Measurements from ENCODE around the gene DEXI. TPM values are rescaled to one million over a fixed set of nuclear protein-coding genes. Genes with fewer than 3 reads are reported as not detected.

DEXI gene
- total RNA-seq, 1 donor from 2014 or later = 35.8 TPM

- H3K27me3 Mint-ChIP-seq (ENCODE audit: unreplicated experiment) = no peaks in the 10 kb centered on the region
- H3K27ac Mint-ChIP-seq (ENCODE audit: unreplicated experiment) = no peak overlapping the region
- H3K9me3 Mint-ChIP-seq (ENCODE audit: unreplicated experiment) = no peaks in the 10 kb centered on the region
- H3K4me1 Mint-ChIP-seq (ENCODE audit: unreplicated experiment) = peaks cover 31% of the 10 kb centered on the region
- H3K4me3 Mint-ChIP-seq (ENCODE audit: unreplicated experiment) = no peak overlapping the region
- DNase-seq (ENCODE audit: extremely low spot score, unreplicated experiment) = no peak
- peaks cover 3% of the 10 kb centered on the region for H3K36me3 Mint-ChIP-seq (ENCODE audit: unreplicated experiment)
- TF ChIP-seq, protein P1, sequence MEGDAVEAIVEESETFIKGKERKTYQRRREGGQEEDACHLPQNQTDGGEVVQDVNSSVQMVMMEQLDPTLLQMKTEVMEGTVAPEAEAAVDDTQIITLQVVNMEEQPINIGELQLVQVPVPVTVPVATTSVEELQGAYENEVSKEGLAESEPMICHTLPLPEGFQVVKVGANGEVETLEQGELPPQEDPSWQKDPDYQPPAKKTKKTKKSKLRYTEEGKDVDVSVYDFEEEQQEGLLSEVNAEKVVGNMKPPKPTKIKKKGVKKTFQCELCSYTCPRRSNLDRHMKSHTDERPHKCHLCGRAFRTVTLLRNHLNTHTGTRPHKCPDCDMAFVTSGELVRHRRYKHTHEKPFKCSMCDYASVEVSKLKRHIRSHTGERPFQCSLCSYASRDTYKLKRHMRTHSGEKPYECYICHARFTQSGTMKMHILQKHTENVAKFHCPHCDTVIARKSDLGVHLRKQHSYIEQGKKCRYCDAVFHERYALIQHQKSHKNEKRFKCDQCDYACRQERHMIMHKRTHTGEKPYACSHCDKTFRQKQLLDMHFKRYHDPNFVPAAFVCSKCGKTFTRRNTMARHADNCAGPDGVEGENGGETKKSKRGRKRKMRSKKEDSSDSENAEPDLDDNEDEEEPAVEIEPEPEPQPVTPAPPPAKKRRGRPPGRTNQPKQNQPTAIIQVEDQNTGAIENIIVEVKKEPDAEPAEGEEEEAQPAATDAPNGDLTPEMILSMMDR (IDR thresholded peaks at IDR 0.05) = no peak
Measured at GRCh38 chr16:10938321-10938720, 3.9 kb downstream of the DEXI start.

DNA sequence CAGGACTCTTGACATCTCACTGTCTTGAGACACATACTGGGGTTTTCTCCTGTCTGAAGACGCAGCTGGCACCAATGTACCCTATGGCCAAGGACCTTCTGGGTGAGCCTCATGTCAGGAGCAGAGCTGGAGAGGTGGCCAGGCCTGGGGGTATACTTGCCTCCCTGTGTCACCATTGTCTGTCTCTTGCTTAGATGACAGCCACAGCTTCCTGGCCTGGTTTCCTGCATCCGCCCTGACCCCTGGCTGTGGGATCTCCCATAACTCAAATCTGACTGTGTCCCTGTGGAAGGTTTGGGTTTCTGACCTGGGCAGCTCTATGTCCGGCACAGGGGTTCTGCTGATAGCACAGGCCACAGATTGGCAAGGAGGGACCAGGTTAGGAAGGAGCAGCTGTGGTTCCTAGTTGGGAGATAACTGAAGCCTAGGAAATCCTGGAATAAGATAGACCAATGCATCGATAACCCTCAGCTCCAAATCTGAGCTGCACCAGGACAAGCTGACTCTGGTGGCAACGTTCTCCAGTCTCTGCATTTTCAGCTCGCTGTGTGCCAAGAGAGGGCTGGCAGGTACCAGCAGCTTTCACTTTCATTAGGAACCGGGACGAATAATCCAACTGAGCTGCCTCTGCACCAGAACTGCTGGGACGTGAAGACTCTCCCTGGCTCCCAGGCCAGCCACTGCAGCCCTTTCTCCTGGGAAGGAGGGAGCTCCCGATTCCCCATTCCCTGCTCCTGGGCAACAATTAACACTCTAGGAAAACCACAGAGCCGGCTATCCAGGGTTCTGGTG, 5.0 kb downstream of the DEXI start:
- no peak for DNase-seq (ENCODE audit: extremely low spot score, unreplicated experiment)
- no peaks in the 10 kb centered on the region for H3K9me3 Mint-ChIP-seq (ENCODE audit: unreplicated experiment)
- no peak overlapping the region for H3K27ac Mint-ChIP-seq (ENCODE audit: unreplicated experiment)
- H3K36me3 Mint-ChIP-seq (ENCODE audit: unreplicated experiment) = peaks cover 3% of the 10 kb centered on the region
- TF ChIP-seq, protein P1 (IDR thresholded peaks at IDR 0.05) = no peak
- H3K27me3 Mint-ChIP-seq (ENCODE audit: unreplicated experiment) = no peaks in the 10 kb centered on the region
- peaks cover 27% of the 10 kb centered on the region for H3K4me1 Mint-ChIP-seq (ENCODE audit: unreplicated experiment)
- H3K4me3 Mint-ChIP-seq (ENCODE audit: unreplicated experiment) = no peak overlapping the region

DNA sequence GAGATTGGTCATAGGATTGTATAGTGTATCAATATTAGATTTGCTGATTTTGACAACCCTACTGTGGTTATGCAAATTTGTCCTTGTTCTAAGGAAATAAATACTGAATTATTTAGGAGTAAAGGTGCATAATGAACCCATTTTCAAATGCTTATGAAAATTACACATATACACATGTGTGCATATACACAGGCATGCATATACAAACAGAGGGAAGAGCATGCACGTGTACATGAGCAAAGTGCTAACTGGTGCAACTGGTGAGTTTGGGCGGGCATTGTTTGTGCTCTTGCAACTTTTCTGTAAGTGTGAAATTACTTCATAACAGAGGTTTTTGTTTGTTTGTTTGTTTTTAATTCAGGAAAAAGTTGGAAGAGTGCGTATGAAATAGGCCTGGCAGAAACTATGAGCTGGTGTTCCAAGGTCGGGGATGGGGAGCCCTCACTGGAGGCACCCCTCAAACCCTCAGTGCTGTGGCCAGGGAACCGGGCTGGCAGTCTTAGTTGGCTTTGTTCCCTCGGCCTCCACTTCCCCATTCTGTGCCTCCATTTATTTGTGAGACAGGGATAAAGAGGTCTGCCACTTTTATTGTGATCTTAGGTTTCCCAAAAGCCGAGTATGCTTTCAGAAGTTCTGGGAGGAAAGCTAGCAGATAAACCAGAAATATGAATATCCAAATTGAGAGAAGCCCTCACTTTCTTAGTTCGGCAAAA, 5.8 kb downstream of the DEXI start:
- Mint-ChIP-seq H3K36me3 (ENCODE audit: unreplicated experiment) (peaks cover 3% of the 10 kb centered on the region), H3K27me3 (ENCODE audit: unreplicated experiment) (no peaks in the 10 kb centered on the region), H3K27ac (ENCODE audit: unreplicated experiment) (no peak overlapping the region), H3K9me3 (ENCODE audit: unreplicated experiment) (no peaks in the 10 kb centered on the region), H3K4me1 (ENCODE audit: unreplicated experiment) (peaks cover 27% of the 10 kb centered on the region), H3K4me3 (ENCODE audit: unreplicated experiment) (no peak overlapping the region)
- TF ChIP-seq, protein P1 (IDR thresholded peaks at IDR 0.05) = no peak
- DNase-seq (ENCODE audit: extremely low spot score, unreplicated experiment) = no peak

DNA sequence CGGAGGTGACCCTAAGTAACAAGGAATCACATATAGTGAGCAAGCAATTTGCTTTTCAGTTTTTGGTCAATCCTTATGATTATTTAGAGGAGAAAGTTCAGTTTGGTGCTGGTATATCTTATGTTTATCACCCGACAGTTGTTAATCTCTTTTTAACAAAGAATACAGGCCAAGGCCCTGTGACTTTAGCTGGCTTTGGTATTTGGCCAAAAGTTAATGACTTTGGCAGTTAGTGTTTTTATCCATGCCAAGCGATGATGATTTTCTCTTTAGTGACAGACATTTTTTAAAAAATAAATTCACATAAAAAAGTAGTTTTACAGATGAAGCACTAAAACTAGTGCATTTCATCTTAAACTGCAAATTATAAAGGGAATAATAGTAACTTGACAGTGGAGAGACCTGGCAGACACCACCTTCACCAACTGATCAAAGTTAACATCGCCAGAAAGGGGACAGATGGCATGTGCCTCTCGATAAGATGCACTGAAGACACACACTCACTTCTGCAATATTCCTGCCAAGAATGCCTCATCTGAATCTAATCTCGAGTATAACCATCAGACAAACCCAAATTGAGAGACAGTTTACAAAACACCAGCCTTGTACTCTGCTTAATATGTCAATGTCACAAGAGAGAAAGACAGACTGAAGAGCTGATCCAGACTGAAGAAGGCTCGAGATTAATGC, 6.9 kb downstream of the DEXI start:
- Mint-ChIP-seq H3K36me3 (ENCODE audit: unreplicated experiment) (peaks cover 3% of the 10 kb centered on the region), H3K4me3 (ENCODE audit: unreplicated experiment) (no peak overlapping the region), H3K27me3 (ENCODE audit: unreplicated experiment) (no peaks in the 10 kb centered on the region), H3K27ac (ENCODE audit: unreplicated experiment) (no peak overlapping the region), H3K4me1 (ENCODE audit: unreplicated experiment) (peaks cover 20% of the 10 kb centered on the region), H3K9me3 (ENCODE audit: unreplicated experiment) (no peaks in the 10 kb centered on the region)
- DNase-seq (ENCODE audit: extremely low spot score, unreplicated experiment) = no peak
- TF ChIP-seq, protein P1 (IDR thresholded peaks at IDR 0.05) = no peak
